PC-3 (cell line): ENCODE data around the gene TBK1. TPM values are rescaled to one million over a fixed set of nuclear protein-coding genes. Genes with fewer than 3 reads are reported as not detected.

Experiments used
- ATAC-seq: fragments of 200-7000 bp; cut with Tn5 transposase; 2 replicates; pipeline ENCODE4 v1.9.1; 2020; ENCODE audit warnings: mild to moderate bottlenecking, moderate library complexity
- BruUV-seq: library from RNA; stranded (reverse); fragments of 400-500 nt; replicated peaks from 2 replicates; lab custom pipeline; 2021; lab: Mats Ljungman, UMichigan
- CTCF ChIA-PET: fragments of 300-600 bp; sonication (Branson Sonifier 250); formaldehyde crosslinking; loops from one replicate; lab custom pipeline; 2022; ENCODE audit warnings: antibody characterized with exemption; lab: Charles Lee
- POLR2A ChIA-PET: fragments of 300-600 bp; sonication (Branson Sonifier 250); formaldehyde crosslinking; loops from one replicate; lab custom pipeline; 2022; ENCODE audit warnings: antibody characterized with exemption; ENCODE audit not compliant: unreplicated experiment; lab: Charles Lee
- DNase-seq: peaks from one replicate; pipeline ENCODE4 v3.0.0-alpha.2; 2015
- H2AFZ ChIP-seq: fragments of 300-600 bp; sonication (generic); 2 replicates; pipeline ENCODE4 v1.6.0; 2016; ENCODE audit warnings: antibody characterized with exemption, low read length
- H3F3A ChIP-seq: fragments of 300-600 bp; sonication (generic); one replicate; pipeline ENCODE4 v1.6.0; 2017; ENCODE audit warnings: antibody characterized with exemption, low read length, control low read depth, mild to moderate bottlenecking; ENCODE audit not compliant: unreplicated experiment
- H3K27ac ChIP-seq: fragments of 300-600 bp; sonication (generic); 2 replicates; pipeline ENCODE4 v1.5.1; 2016; ENCODE audit warnings: mild to moderate bottlenecking, low read length
- H3K27me3 ChIP-seq: fragments of 300-600 bp; sonication (generic); 2 replicates; pipeline ENCODE4 v1.6.1; 2016; ENCODE audit warnings: low read length, mixed read lengths
- H3K36me3 ChIP-seq: fragments of 300-600 bp; sonication (generic); 2 replicates; pipeline ENCODE4 v1.6.1; 2016; ENCODE audit warnings: low read depth, mixed run types, low read length, mixed read lengths
- H3K4me1 ChIP-seq: fragments of 300-600 bp; sonication (generic); 2 replicates; pipeline ENCODE4 v1.5.1; 2016; ENCODE audit warnings: low read length; ENCODE audit not compliant: insufficient read depth
- H3K4me2 ChIP-seq: fragments of 300-600 bp; sonication (generic); 2 replicates; pipeline ENCODE4 v1.6.0; 2016; ENCODE audit warnings: low read length
- H3K4me3 ChIP-seq: fragments of 300-600 bp; sonication (generic); 2 replicates; pipeline ENCODE4 v1.5.1; 2016; ENCODE audit warnings: mild to moderate bottlenecking, low read length, mixed read lengths
- H3K79me2 ChIP-seq: fragments of 300-600 bp; sonication (generic); 2 replicates; pipeline ENCODE4 v1.6.1; 2017; ENCODE audit warnings: low read length, mixed read lengths
- H3K9ac ChIP-seq: fragments of 300-600 bp; sonication (generic); 2 replicates; pipeline ENCODE4 v1.6.0; 2016; ENCODE audit warnings: mild to moderate bottlenecking, low read length
- H3K9me2 ChIP-seq: fragments of 300-600 bp; sonication (generic); replicated peaks from 2 replicates; pipeline ENCODE4 v1.6.1; 2016; ENCODE audit warnings: mixed run types, low read length, mixed read lengths
- H3K9me3 ChIP-seq: fragments of 300-600 bp; sonication (generic); 2 replicates; pipeline ENCODE4 v1.6.1; 2016; ENCODE audit warnings: low read length, mixed read lengths
- H4K20me1 ChIP-seq: fragments of 300-600 bp; sonication (generic); 2 replicates; pipeline ENCODE4 v1.6.1; 2016; ENCODE audit warnings: low read length, mixed read lengths
- EZH2 ChIP-seq: fragments of 300-600 bp; sonication (generic); IDR thresholded peaks from one replicate; pipeline ENCODE4 v1.6.1; 2017; ENCODE audit warnings: antibody characterized with exemption, mild to moderate bottlenecking, low read length; ENCODE audit not compliant: unreplicated experiment
- EZH2phosphoT487 ChIP-seq: fragments of 300-600 bp; sonication (generic); IDR thresholded peaks from 2 replicates; pipeline ENCODE4 v1.6.1; 2018; ENCODE audit warnings: mild to moderate bottlenecking, antibody characterized with exemption, low read length, borderline replicate concordance
- intact Hi-C: fragments of 100-400 bp; cut with micrococcal nuclease; formaldehyde crosslinking; loops from 2 replicates; pipeline ENCODE4 v1.9.0; 2023
- total RNA-seq: library from RNA; depleted of rRNA; stranded (reverse); fragments of >200 nt; gene quantifications from 2 replicates; pipeline ENCODE4 v1.2.3, GENCODE V29; 2014
- TF ChIP-seq, protein P1 (sequence below): fragments of 300-600 bp; sonication (generic); conservative IDR thresholded peaks from 2 replicates; pipeline ENCODE4 v1.5.1; 2017; ENCODE audit warnings: antibody characterized with exemption, low read depth, mild to moderate bottlenecking, low read length

The TBK1 gene
- total RNA-seq, 1 experiment from 2014 or later, result 23.7 TPM

GRCh38 chr12:64475518-64475917, 23.6 kb downstream of the TBK1 start:
- DNase-seq, result no peak
- H3K9ac ChIP-seq, result no peak overlapping the region
- CTCF ChIA-PET, result no interaction called here
- no peak overlapping the region for H3K4me3 ChIP-seq
- H3K9me3 ChIP-seq, result peaks cover 7% of the 10 kb centered on the region; the same call in 1 of the 2 replicates
- intact Hi-C loops, result no loop called here
- peaks cover 3% of the 10 kb centered on the region for H3F3A ChIP-seq
- no peak overlapping the region for H2AFZ ChIP-seq
- no peak for ATAC-seq
- no peaks in the 10 kb centered on the region for H3K27me3 ChIP-seq
- peaks cover 65% of the 10 kb centered on the region for H3K36me3 ChIP-seq
- TF ChIP-seq EZH2phosphoT487 (no peak), EZH2 (no peak)
- TF ChIP-seq, protein P1, sequence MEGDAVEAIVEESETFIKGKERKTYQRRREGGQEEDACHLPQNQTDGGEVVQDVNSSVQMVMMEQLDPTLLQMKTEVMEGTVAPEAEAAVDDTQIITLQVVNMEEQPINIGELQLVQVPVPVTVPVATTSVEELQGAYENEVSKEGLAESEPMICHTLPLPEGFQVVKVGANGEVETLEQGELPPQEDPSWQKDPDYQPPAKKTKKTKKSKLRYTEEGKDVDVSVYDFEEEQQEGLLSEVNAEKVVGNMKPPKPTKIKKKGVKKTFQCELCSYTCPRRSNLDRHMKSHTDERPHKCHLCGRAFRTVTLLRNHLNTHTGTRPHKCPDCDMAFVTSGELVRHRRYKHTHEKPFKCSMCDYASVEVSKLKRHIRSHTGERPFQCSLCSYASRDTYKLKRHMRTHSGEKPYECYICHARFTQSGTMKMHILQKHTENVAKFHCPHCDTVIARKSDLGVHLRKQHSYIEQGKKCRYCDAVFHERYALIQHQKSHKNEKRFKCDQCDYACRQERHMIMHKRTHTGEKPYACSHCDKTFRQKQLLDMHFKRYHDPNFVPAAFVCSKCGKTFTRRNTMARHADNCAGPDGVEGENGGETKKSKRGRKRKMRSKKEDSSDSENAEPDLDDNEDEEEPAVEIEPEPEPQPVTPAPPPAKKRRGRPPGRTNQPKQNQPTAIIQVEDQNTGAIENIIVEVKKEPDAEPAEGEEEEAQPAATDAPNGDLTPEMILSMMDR, result no peak
- peaks cover 14% of the 10 kb centered on the region; the same call in 1 of the 2 replicates for H4K20me1 ChIP-seq
- POLR2A ChIA-PET, result interaction anchor here (0.6 kb wide), 1 partner anchor 191 kb away, joined by 3 read pairs; no protein-coding TSS in a partner anchor
- no peaks in the 10 kb centered on the region for H3K4me1 ChIP-seq
- H3K27ac ChIP-seq, result no peak overlapping the region
- BruUV-seq, result no TSS peak
- H3K4me2 ChIP-seq, result no peak overlapping the region
- H3K9me2 ChIP-seq, result no peaks in the 10 kb centered on the region
- H3K79me2 ChIP-seq, result peaks cover 17% of the 10 kb centered on the region

GRCh38 chr12:64476844-64477243, 24.9 kb downstream of the TBK1 start:
- TF ChIP-seq EZH2 (no peak), EZH2phosphoT487 (no peak)
- TF ChIP-seq, protein P1, result no peak
- Histone ChIP-seq H4K20me1 (peaks cover 14% of the 10 kb centered on the region; the same call in 1 of the 2 replicates), H3K9me2 (no peaks in the 10 kb centered on the region), H3K9ac (no peak overlapping the region), H2AFZ (no peak overlapping the region), H3K4me1 (no peaks in the 10 kb centered on the region), H3K4me2 (no peak overlapping the region), H3K4me3 (no peak overlapping the region), H3F3A (peaks cover 3% of the 10 kb centered on the region), H3K36me3 (peaks cover 60% of the 10 kb centered on the region), H3K9me3 (peaks cover 7% of the 10 kb centered on the region; the same call in 1 of the 2 replicates), H3K79me2 (peaks cover 17% of the 10 kb centered on the region), H3K27me3 (no peaks in the 10 kb centered on the region), H3K27ac (no peak overlapping the region)
- ATAC-seq (no peak), DNase-seq (no peak)
- ChIA-PET CTCF (no interaction called here), POLR2A (no interaction called here)
- no TSS peak for BruUV-seq
- intact Hi-C loops, result no loop called here

DNA sequence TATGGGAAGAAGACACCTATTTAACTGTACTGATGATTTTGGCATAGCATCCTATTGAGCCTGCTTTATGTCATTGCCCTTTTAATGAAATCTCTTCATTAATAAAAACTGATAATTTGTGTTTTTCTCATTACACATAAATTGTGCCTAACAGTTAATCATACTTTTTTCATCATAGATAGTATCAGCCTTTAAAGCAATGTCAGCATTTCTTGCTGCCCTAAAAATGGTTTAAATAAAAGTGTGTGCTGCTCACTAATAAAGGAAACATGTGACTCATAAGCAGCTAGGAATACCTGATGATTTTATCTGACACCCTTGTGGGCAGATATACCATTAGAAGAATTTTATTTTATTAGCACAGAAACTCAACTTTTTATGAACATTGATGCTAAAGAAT, 26.7 kb downstream of the TBK1 start:
- Histone ChIP-seq H3K27ac (no peak overlapping the region), H3K9ac (no peak overlapping the region), H3K9me3 (peaks cover 7% of the 10 kb centered on the region; the same call in 1 of the 2 replicates), H3K9me2 (no peaks in the 10 kb centered on the region), H3F3A (peaks cover 3% of the 10 kb centered on the region), H3K4me1 (no peaks in the 10 kb centered on the region), H3K36me3 (peaks cover 66% of the 10 kb centered on the region), H3K4me2 (no peak overlapping the region), H2AFZ (no peak overlapping the region), H3K4me3 (no peak overlapping the region), H3K27me3 (no peaks in the 10 kb centered on the region), H4K20me1 (peaks cover 14% of the 10 kb centered on the region; the same call in 1 of the 2 replicates), H3K79me2 (peaks cover 17% of the 10 kb centered on the region)
- POLR2A ChIA-PET, result no interaction called here
- ATAC-seq, result no peak
- no TSS peak for BruUV-seq
- TF ChIP-seq EZH2 (no peak), EZH2phosphoT487 (no peak)
- TF ChIP-seq, protein P1, result no peak
- CTCF ChIA-PET, result no interaction called here
- no peak for DNase-seq
- intact Hi-C loops, result no loop called here
